Measurements from ENCODE around the gene FREM2.

Gene FREM2

GRCh38 chr13:38849315-38849714 is 162.4 kb downstream of the FREM2 start:
- FAIRE-seq = no peak

DNA sequence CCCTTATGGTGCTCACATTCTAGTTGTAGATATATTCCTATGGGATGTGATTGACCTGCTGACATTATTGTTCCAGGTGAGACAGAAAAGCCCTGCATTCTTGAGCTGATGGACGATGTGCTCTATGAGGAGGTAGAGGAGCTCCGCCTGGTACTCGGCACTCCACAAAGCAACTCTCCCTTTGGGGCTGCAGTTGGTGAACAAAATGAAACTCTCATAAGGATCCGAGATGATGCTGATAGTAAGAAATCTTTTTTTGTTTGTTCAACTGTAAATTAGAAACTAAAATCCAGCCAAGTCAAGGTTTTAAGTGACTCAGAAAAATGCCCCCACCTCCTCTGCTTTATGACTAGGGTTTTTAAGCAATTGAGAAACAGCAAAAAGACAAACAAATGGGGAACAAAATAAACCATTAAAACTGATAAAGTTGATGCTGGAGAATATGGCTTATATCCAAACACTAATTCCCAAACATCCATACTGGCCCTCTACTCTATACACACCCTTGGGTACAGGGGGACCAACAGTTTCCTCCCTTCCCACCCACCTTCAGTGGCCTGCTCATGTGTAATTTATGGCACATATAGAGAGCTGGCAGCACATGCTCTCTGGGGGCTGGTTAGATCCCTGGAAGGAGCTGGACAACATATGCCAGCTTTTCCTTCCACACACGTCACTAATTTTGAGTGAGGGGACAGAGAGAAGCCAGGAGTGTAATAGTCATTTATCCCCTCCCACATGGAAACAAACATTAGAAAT is 164.2 kb downstream of the FREM2 start:
- FAIRE-seq = no peak

DNA sequence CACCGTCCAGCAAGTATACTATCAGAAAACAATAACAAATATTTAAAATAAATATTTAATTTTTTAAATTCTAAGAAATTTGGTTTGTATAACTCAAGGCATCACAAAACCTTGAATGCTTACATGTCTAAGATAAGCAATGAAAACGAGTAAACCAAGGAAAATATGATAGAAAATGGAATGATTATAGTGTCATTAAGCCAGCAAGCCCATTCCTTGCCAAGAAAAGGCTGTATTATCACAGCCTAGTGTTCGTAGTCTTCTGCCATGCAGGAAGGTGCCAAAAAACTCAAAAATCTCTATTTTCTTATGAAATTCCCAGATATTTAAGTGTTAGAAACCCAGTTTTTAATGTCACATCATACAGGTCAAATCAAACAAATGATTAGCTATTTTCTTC is 167.3 kb downstream of the FREM2 start:
- no peak for FAIRE-seq

- no peak for FAIRE-seq
Measured at GRCh38 chr13:38856065-38856464, 169.2 kb downstream of the FREM2 start.

DNA sequence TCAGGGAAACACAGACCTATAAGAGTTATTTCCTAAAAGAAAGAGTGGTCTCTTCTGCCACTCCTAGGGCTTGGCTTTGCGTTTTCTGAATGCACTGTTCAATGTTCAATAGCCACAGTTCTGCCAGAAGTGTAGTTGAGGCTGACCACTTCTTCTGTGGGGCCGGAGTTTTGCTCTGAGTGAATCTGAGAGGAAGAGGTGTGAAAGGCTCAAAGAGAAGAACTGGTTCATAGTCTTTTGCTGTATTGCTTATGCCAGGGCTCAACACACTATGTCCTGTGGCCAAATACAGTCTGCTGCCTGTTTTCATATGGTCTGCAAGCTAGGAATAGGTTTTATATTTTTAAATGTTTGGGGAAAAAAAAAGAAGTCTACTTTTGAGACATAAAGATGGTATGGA is 175.6 kb downstream of the FREM2 start:
- FAIRE-seq = no peak

GRCh38 chr13:38863536-38863935 is 176.7 kb downstream of the FREM2 start:
- no peak for FAIRE-seq

GRCh38 chr13:38866649-38867048 is 179.8 kb downstream of the FREM2 start:
- no peak for FAIRE-seq

DNA sequence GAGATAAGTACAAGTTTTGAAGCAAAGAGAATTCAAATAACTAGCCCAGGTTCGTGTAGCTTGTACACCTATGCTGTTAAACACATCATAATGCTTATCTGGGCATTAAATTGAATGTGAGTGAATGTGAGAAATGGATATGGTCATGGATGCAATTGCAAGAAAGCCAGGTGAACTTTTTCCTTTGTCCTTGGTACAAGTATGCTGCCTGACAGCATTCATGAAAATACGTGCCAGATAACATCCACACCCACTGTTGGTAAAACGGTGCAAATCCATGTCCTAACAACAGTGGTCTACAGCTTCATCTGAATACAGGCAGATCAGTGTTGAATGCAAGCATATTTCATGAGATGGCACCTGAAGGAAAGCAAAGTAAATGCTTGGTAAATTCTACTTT is 181.5 kb downstream of the FREM2 start:
- FAIRE-seq = no peak

GRCh38 chr13:38868870-38869269 is 182.0 kb downstream of the FREM2 start:
- no peak for FAIRE-seq

- no peak for FAIRE-seq
Measured at GRCh38 chr13:38871275-38871674, 184.4 kb downstream of the FREM2 start.

- peak; percentile 47 for FAIRE-seq
Measured at GRCh38 chr13:38872693-38873092, 185.8 kb downstream of the FREM2 start.

DNA sequence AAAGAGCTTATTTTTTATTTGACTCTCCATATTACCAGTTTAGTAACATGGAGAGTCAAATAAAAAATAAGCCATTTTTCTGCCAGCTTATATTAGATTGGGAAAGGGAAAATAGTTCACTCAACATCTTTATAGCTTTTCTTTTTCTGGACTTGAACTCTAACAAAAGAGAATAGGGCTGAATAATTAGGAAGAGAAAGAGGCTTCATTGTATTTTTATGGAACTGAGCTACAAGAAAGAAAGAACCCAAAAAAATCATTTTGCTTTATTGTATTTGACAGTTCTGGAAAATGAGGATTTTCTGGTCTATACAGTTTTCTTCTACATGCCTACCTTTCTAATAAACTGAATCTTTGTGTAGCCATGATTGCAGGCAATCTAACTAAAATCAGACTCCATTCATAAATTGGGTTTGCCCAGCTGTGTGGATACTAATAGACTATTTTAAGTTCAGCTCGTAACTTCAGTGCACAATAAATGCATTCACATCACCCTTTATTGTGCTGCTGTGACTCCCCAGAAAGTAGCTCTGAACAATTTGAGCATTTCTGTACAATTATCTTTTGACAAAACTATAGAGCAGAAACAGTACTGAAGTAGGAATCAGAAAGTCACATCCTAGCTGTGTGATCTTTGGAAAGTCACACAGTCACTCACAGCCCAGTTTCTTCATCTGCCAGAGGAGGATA is 188.5 kb downstream of the FREM2 start:
- FAIRE-seq = no peak

DNA sequence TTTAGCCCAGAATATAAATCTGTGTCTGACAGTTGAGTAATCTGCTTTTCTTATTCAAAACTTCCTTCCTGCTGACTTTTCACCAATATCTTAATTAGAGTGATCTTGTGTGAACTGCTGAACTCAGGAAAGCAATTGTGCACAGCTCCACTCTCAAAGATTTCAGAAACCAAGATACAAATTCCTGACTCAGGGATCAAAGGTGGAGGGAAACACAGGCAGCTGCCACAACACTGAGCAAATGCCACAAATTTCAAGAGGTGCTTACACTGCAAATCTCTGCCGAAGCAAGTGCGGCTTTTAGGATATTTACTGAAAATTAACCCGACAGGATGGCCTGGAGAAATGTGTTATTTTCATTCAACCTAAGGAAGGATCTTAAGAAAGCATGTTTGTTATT is 192.4 kb downstream of the FREM2 start:
- FAIRE-seq = no peak

- FAIRE-seq = no peak
Measured at GRCh38 chr13:38879786-38880185, 192.9 kb downstream of the FREM2 start.

- FAIRE-seq = no peak
Measured at GRCh38 chr13:38880397-38880796, 193.5 kb downstream of the FREM2 start.

- no peak for FAIRE-seq
Measured at GRCh38 chr13:38883783-38884182, 196.9 kb downstream of the FREM2 start.

DNA sequence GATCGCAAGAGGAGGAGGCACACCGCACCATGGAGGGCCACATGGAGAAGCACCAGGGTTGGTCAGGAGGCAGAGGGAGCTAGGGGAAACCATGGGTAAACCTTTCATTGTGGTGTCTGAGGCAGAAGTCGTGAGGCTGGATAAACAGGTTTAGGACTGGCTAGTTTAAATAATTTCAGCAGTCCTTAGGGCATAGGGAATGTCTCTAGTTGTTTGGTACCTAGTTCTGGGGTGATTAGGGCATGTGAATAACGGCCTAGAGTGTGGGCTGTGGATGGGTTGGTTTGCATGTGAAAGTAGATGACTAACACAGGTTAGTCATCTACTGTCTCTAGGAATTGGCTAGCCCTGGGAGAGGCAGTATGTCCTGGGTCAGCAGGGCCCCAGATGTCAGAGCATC is 201.4 kb downstream of the FREM2 start:
- FAIRE-seq = no peak

DNA sequence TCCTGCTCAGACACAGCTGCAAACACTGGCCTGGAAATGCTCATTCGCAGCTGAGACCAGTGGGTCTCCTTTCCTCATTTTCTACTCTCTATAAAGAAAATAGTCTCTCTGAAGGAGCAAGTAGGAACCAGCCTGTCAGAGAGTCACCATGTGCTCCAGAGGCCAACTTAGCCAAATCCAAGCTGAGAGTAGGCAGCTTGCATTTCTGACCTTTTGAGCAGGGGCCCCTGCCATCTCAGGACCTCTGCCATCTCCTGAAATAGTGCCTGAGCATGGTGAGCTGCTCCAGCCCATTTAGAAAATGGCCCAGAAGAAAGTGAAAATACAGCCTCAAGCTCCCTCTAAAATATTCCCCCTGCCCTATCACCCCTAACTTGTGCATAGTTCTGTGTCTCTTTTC is 208.2 kb downstream of the FREM2 start:
- no peak for FAIRE-seq

DNA sequence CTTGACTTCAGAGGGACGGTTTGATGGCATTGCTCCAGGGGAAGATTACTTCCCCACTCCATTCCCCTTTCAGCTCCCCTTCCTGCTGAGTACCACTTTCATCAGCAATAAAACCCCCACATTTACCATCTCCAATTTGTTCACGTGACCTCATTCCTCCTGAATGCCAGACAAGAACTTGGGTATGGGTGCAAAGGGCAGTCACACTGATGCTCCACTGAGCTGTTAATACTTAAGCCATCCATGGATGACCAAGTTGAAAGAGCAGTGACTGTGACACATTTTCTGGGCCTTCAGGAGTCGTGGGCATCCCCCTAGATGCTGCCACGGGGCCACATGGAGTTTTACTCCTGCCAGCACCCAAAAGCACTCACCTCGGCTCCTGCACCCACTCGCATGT is 210.6 kb downstream of the FREM2 start:
- no peak for FAIRE-seq

DNA sequence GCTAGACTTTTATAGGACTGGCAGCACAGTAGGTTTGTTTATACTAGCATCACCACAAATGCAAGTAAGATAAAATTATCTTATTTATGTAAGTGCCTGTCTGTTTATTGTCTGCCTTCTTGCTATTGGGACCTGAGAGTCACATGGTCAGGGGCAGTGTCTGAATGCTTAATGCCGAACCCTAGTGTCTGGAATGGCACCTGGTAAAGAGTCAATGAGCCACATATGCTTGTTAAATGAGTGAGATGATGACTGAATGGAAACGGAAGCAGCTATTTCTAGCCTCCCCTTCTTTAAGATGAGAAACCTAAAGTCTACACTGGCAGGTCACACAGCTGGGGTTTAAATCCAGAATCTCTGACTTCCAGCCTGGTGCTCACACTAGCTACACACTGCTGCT is 211.6 kb downstream of the FREM2 start:
- FAIRE-seq = no peak

DNA sequence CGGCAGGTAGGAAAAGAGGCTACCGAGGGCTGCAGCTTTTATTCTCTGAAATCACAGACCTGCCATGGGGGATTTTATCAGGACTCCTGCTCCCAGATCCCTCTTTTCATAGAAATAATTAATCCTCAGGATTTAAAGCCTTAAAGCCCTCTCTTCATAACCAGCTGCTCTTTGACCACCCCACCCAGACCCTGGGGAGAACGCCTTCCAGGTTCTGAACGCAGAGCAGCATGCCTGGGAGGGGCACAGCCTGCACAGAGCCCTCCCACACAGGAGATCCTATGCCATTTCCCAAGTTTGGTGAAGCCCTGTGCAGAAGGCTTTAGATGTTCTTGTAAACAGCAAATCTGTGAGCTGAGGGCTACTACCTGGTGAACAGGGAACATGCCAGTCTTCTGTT is 212.7 kb downstream of the FREM2 start:
- FAIRE-seq = no peak

GRCh38 chr13:38900188-38900587 is 213.3 kb downstream of the FREM2 start:
- FAIRE-seq = no peak

- no peak for FAIRE-seq
Measured at GRCh38 chr13:38902551-38902950, 215.7 kb downstream of the FREM2 start.

DNA sequence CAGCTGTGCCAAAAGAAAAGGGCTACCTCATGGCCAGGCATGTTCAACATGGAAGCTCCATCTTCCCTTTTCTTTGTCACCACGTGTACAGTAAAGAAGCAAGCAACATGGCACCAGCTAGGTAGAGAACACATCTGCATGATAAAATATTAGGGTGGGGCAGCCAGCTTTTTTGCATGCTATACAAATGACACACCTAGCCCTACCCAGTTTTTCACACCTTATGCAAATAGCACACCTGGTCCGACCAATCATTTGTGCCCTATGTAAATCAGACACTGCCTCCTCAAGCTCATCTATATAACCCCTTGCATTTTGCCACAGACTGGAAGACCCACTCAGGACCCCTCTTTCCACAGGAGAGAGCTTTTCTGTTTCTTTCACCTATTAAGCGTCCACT is 218.2 kb downstream of the FREM2 start:
- FAIRE-seq = no peak

- no peak for FAIRE-seq
Measured at GRCh38 chr13:38905861-38906260, 219.0 kb downstream of the FREM2 start.

Measured in A204.1 (cell line).